Measurements from ENCODE around the gene RNF183.
A peak's percentile ranks its signal among the peaks of the same experiment; 100 is the strongest.

Gene RNF183

GRCh38 chr9:113317777-113318176 is 14.6 kb upstream of the RNF183 start:
- no peak for TF ChIP-seq CTCF (IDR thresholded peaks at IDR 0.05; ENCODE audit: borderline replicate concordance, insufficient read depth, low read depth, low read length)
- no peak overlapping the region for H3K4me3 ChIP-seq (ENCODE audit: low read depth, low read length)

- TF ChIP-seq CTCF (IDR thresholded peaks at IDR 0.05; ENCODE audit: borderline replicate concordance, insufficient read depth, low read depth, low read length), result no peak
- no peak overlapping the region for H3K4me3 ChIP-seq (ENCODE audit: low read depth, low read length)
Measured at GRCh38 chr9:113316030-113316429, 12.9 kb upstream of the RNF183 start.

- no peak for TF ChIP-seq CTCF (IDR thresholded peaks at IDR 0.05; ENCODE audit: borderline replicate concordance, insufficient read depth, low read depth, low read length)
Measured at GRCh38 chr9:113315231-113315630, 12.1 kb upstream of the RNF183 start.

GRCh38 chr9:113313261-113313660 is 10.1 kb upstream of the RNF183 start:
- no peak for TF ChIP-seq CTCF (IDR thresholded peaks at IDR 0.05; ENCODE audit: borderline replicate concordance, insufficient read depth, low read depth, low read length)
- no peak overlapping the region for H3K4me3 ChIP-seq (ENCODE audit: low read depth, low read length)

More at GRCh38 chr9:113315231-113315630, 12.1 kb upstream of the RNF183 start:
- H3K4me3 ChIP-seq (ENCODE audit: low read depth, low read length), result no peak overlapping the region

- no peak for TF ChIP-seq CTCF (IDR thresholded peaks at IDR 0.05; ENCODE audit: borderline replicate concordance, insufficient read depth, low read depth, low read length)
- H3K4me3 ChIP-seq (ENCODE audit: low read depth, low read length), result no peak overlapping the region
Measured at GRCh38 chr9:113311961-113312360, 8.8 kb upstream of the RNF183 start.

- TF ChIP-seq CTCF (IDR thresholded peaks at IDR 0.05; ENCODE audit: borderline replicate concordance, insufficient read depth, low read depth, low read length), result no peak
- H3K4me3 ChIP-seq (ENCODE audit: low read depth, low read length), result no peak overlapping the region
Measured at GRCh38 chr9:113310538-113310937, 7.4 kb upstream of the RNF183 start.

- H3K4me3 ChIP-seq (ENCODE audit: low read depth, low read length), result no peak overlapping the region
- peak; percentile 45; the same call in 1 of the 2 replicates for TF ChIP-seq CTCF (IDR thresholded peaks at IDR 0.05; ENCODE audit: borderline replicate concordance, insufficient read depth, low read depth, low read length)
Measured at GRCh38 chr9:113309204-113309813, 6.1 kb upstream of the RNF183 start.
